ENCODE data around the gene MCC. TPM values are rescaled to one million over a fixed set of nuclear protein-coding genes. Genes with fewer than 3 reads are reported as not detected.

MCC gene
- total RNA-seq, 1 donor from 2014 or later = 15.1 TPM

DNA sequence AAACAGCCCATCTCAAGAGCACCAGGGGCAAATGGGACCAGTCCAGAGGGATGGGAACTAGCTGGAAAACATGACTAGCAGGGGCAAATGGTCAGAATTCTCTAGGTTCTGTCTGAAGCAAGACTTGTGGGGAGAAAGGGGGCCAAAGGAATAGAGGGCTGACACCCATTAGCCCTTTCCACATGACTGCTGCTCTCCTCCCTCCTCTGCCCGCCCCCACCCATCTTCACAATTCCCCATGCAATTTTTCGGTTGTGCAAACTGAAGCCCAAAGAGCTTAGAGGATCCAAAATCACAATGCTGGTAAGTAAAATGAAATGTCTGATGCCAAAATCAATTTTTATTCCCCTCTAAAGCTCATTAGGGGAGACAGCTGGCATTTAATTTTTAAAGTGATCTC is 304.6 kb downstream of the MCC start:
- Histone ChIP-seq H3K27me3 (ENCODE audit: control insufficient read depth in 3 of 3, insufficient read depth in 3 of 3, low read length in 3 of 3) (no peaks in the 10 kb centered on the region), H3K9me3 (ENCODE audit: control insufficient read depth in 3 of 3, low read length in 3 of 3) (no peaks in the 10 kb centered on the region), H3K36me3 (ENCODE audit: control insufficient read depth in 3 of 3, insufficient read depth in 3 of 3, low read length in 3 of 3) (no peaks in the 10 kb centered on the region), H3K27ac (ENCODE audit: low read depth, low read length) (no peak overlapping the region), H3K9ac (ENCODE audit: low read depth in 1 of 3, low read length in 3 of 3) (no peak overlapping the region), H3K4me3 (ENCODE audit: low read length in 3 of 3) (no peak overlapping the region), H3K4me1 (ENCODE audit: control insufficient read depth in 3 of 3, insufficient read depth in 3 of 3, low read length in 3 of 3) (peaks cover 0 to 6% (median 6%) of the 10 kb centered on the region in 3 donors)

DNA sequence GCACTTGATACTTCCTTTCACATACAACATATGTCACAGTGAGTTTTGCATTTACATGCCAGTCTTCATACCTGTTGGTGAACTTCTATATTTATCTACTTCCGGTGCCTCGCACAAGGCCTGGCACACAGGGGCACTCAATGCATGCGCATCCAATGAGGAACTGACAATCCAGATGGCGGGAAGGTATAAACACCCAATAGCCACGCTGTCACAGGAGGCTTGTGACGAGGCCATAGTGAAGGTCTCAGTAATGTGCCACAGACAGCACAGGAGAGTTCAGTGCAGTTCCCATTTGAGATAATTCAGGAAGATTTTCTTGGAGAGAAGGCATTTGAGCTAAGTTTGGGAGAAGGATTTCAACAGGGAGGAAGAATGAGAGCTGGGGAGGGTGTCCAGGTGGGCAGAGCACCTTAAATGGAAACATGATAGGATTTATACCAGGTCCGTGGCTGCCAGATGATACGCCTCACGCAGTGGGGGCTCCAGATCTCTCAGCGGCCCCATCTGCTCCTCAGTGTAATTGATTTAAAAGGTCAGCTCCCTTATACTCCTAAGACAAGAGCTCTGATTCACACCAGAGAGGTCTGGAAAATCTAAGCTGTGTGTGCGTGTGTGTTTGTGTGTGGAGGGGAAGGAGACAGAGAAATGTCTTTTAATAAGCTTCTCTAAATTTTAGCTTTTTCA is 305.5 kb downstream of the MCC start:
- H3K27ac ChIP-seq (ENCODE audit: low read depth, low read length) = no peak overlapping the region
- no peak overlapping the region for H3K9ac ChIP-seq (ENCODE audit: low read depth in 1 of 3, low read length in 3 of 3)
- H3K36me3 ChIP-seq (ENCODE audit: control insufficient read depth in 3 of 3, insufficient read depth in 3 of 3, low read length in 3 of 3) = no peaks in the 10 kb centered on the region
- H3K4me1 ChIP-seq (ENCODE audit: control insufficient read depth in 3 of 3, insufficient read depth in 3 of 3, low read length in 3 of 3) = peaks cover 0 to 11% (median 6%) of the 10 kb centered on the region in 3 donors
- H3K9me3 ChIP-seq (ENCODE audit: control insufficient read depth in 3 of 3, low read length in 3 of 3) = no peaks in the 10 kb centered on the region
- H3K4me3 ChIP-seq (ENCODE audit: low read length in 3 of 3) = no peak overlapping the region
- no peaks in the 10 kb centered on the region for H3K27me3 ChIP-seq (ENCODE audit: control insufficient read depth in 3 of 3, insufficient read depth in 3 of 3, low read length in 3 of 3)

DNA sequence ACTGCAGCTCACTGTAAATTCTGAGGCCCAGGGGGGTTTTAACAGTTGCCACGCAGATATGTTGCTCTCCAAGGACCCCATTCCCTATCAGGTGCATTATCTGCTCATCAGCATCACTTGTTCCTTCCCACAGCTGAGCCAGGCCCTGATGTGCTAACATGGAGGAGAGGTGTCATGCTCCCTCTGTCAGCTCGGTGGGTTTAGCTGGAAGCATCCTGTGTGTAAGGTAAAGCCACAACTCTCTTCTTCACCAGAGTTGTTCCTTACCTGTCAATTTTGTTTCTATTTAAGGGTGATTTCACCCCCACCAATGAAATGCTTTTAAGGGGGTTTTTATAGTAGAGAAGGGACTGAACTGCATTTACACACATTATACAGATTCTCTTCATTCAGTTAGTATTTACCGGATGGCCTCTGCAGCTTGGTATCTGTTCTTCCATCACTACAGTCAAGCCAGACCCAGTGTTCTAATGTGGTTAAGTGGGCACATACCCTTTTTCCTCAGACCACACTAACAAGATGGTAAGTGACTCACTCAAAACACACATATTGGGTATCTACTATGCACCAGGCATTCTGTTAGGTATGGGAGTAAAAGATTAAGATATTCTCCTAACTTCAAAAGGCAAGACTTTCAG is 306.3 kb downstream of the MCC start:
- H3K27ac ChIP-seq (ENCODE audit: low read depth, low read length) = no peak overlapping the region
- peaks cover 0 to 11% (median 6%) of the 10 kb centered on the region in 3 donors for H3K4me1 ChIP-seq (ENCODE audit: control insufficient read depth in 3 of 3, insufficient read depth in 3 of 3, low read length in 3 of 3)
- no peak overlapping the region for H3K9ac ChIP-seq (ENCODE audit: low read depth in 1 of 3, low read length in 3 of 3)
- no peak overlapping the region for H3K4me3 ChIP-seq (ENCODE audit: low read length in 3 of 3)
- no peaks in the 10 kb centered on the region for H3K36me3 ChIP-seq (ENCODE audit: control insufficient read depth in 3 of 3, insufficient read depth in 3 of 3, low read length in 3 of 3)
- H3K9me3 ChIP-seq (ENCODE audit: control insufficient read depth in 3 of 3, low read length in 3 of 3) = no peaks in the 10 kb centered on the region
- no peaks in the 10 kb centered on the region for H3K27me3 ChIP-seq (ENCODE audit: control insufficient read depth in 3 of 3, insufficient read depth in 3 of 3, low read length in 3 of 3)

DNA sequence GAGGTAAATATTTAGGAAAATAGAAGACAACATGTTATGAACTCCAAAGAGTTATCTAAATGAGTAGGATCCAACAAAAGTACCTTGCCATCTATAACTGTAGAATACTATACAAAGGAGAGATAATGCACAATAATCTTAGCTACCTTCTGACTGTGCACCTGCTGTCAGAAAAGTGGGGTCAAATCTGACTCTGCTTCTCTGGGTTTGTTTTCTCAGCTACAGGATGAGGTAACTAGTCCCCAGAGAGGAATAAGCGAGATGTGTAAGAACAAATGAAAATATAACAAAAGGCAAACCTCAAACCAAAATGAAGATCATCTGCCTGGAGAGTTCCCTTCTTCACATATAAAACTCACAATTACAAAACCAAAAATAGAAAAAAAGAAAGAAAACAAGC is 306.8 kb downstream of the MCC start:
- Histone ChIP-seq H3K27ac (ENCODE audit: low read depth, low read length) (no peak overlapping the region), H3K9ac (ENCODE audit: low read depth in 1 of 3, low read length in 3 of 3) (no peak overlapping the region), H3K4me1 (ENCODE audit: control insufficient read depth in 3 of 3, insufficient read depth in 3 of 3, low read length in 3 of 3) (peaks cover 0 to 11% (median 9%) of the 10 kb centered on the region in 3 donors), H3K27me3 (ENCODE audit: control insufficient read depth in 3 of 3, insufficient read depth in 3 of 3, low read length in 3 of 3) (no peaks in the 10 kb centered on the region), H3K4me3 (ENCODE audit: low read length in 3 of 3) (no peak overlapping the region), H3K36me3 (ENCODE audit: control insufficient read depth in 3 of 3, insufficient read depth in 3 of 3, low read length in 3 of 3) (no peaks in the 10 kb centered on the region), H3K9me3 (ENCODE audit: control insufficient read depth in 3 of 3, low read length in 3 of 3) (no peaks in the 10 kb centered on the region)

DNA sequence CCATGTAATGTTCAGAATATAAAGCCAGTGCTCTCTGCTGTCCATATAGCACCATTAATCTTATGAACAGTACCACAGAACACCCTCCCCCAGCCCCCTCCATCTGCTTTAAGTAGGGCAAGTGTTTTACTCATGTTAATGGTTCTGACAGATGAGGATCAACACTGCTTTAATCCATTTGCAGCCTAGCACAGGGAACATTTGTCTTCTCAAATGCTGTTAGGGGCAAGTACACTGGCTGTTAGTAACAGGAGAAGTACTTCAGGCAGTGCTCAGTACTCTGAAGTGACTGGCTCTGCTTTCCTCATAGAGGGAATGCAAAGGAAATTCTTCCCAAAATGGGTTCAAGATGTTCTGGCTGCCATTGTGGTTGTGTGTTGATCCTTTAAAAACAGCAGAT is 309.1 kb downstream of the MCC start:
- no peak overlapping the region for H3K9ac ChIP-seq (ENCODE audit: low read depth in 1 of 3, low read length in 3 of 3)
- H3K9me3 ChIP-seq (ENCODE audit: control insufficient read depth in 3 of 3, low read length in 3 of 3) = no peaks in the 10 kb centered on the region
- H3K4me1 ChIP-seq (ENCODE audit: control insufficient read depth in 3 of 3, insufficient read depth in 3 of 3, low read length in 3 of 3) = peaks cover 0 to 11% (median 9%) of the 10 kb centered on the region in 3 donors
- no peak overlapping the region for H3K27ac ChIP-seq (ENCODE audit: low read depth, low read length)
- no peak overlapping the region for H3K4me3 ChIP-seq (ENCODE audit: low read length in 3 of 3)
- no peaks in the 10 kb centered on the region for H3K27me3 ChIP-seq (ENCODE audit: control insufficient read depth in 3 of 3, insufficient read depth in 3 of 3, low read length in 3 of 3)
- no peaks in the 10 kb centered on the region for H3K36me3 ChIP-seq (ENCODE audit: control insufficient read depth in 3 of 3, insufficient read depth in 3 of 3, low read length in 3 of 3)

DNA sequence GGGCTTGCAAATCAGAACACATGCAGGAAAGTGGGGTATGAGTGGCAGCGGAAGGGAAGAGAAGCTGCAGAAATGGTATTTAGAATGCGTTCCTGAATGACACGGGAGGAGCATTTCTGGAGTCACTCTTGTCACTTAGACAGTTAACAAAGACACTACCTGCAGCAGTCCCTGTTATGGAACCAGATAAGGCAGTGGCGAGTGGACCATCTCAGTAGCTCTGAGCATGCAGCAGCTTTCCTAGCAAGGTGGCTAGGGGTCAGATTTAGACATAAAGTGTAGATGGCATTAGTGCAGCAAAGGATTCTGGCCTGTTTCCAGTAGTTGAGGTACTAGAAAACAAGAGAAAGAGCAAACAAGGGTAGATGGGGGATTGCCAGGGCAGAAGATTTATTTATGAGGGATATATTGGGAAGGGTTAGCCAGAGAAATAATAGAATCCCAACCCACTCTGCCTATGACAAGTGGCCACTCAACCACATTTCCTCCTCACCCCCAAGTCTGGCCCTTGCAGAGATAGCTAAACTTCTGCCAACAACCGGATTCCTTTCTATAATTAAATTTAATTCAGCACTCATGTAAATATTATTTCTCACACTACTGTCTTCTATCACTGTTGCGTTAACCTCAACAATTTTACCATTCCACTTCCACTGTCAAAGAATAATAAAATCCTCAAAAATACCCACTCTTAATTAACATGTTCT is 310.0 kb downstream of the MCC start:
- H3K27me3 ChIP-seq (ENCODE audit: control insufficient read depth in 3 of 3, insufficient read depth in 3 of 3, low read length in 3 of 3) = no peaks in the 10 kb centered on the region
- no peak overlapping the region for H3K9ac ChIP-seq (ENCODE audit: low read depth in 1 of 3, low read length in 3 of 3)
- H3K9me3 ChIP-seq (ENCODE audit: control insufficient read depth in 3 of 3, low read length in 3 of 3) = no peaks in the 10 kb centered on the region
- H3K36me3 ChIP-seq (ENCODE audit: control insufficient read depth in 3 of 3, insufficient read depth in 3 of 3, low read length in 3 of 3) = no peaks in the 10 kb centered on the region
- H3K4me3 ChIP-seq (ENCODE audit: low read length in 3 of 3) = no peak overlapping the region
- H3K4me1 ChIP-seq (ENCODE audit: control insufficient read depth in 3 of 3, insufficient read depth in 3 of 3, low read length in 3 of 3) = peaks cover 0 to 11% (median 9%) of the 10 kb centered on the region in 3 donors
- H3K27ac ChIP-seq (ENCODE audit: low read depth, low read length) = no peak overlapping the region

DNA sequence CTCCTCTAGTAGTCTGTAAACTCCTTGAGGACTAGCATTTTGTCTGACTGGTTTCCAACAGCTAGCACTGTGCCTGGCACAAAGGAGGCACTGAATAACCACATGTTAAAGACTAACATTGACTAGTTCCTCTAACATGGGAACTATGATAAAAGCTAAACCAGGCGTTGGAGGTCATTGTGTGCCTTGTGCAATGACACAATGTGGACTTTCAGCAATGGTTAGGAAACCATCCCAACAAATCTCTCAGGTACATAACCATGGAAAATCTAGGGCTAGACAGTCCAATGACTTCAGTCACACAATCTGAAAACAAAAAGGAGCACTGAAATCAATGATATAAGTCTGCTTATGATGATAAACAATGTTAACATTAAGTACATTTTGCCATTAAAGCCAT is 311.0 kb downstream of the MCC start:
- Histone ChIP-seq H3K4me3 (ENCODE audit: low read length in 3 of 3) (no peak overlapping the region), H3K4me1 (ENCODE audit: control insufficient read depth in 3 of 3, insufficient read depth in 3 of 3, low read length in 3 of 3) (peaks cover 0 to 11% (median 9%) of the 10 kb centered on the region in 3 donors), H3K27ac (ENCODE audit: low read depth, low read length) (no peak overlapping the region), H3K9me3 (ENCODE audit: control insufficient read depth in 3 of 3, low read length in 3 of 3) (no peaks in the 10 kb centered on the region), H3K9ac (ENCODE audit: low read depth in 1 of 3, low read length in 3 of 3) (no peak overlapping the region), H3K27me3 (ENCODE audit: control insufficient read depth in 3 of 3, insufficient read depth in 3 of 3, low read length in 3 of 3) (no peaks in the 10 kb centered on the region), H3K36me3 (ENCODE audit: control insufficient read depth in 3 of 3, insufficient read depth in 3 of 3, low read length in 3 of 3) (no peaks in the 10 kb centered on the region)

DNA sequence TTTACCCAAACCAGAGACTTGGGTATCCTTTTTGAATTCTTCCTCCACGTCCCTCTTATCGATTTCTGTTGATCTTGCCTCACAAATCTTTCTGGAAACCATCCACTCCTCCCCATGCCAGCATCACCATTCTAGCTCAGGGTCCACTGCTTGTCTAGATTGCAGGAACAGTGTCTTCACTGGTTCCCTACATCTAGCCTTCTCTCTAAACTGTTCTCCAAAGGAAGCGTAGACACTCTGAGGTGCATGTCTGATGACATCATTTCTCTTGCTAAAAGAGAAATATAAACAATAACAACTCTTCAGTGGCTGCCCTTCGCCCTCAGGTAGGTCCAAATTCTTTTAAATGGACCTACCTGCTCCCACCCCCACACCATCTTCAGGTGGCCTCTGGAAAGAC is 311.5 kb downstream of the MCC start:
- Histone ChIP-seq H3K4me3 (ENCODE audit: low read length in 3 of 3) (no peak overlapping the region), H3K9ac (ENCODE audit: low read depth in 1 of 3, low read length in 3 of 3) (no peak overlapping the region), H3K9me3 (ENCODE audit: control insufficient read depth in 3 of 3, low read length in 3 of 3) (no peaks in the 10 kb centered on the region), H3K4me1 (ENCODE audit: control insufficient read depth in 3 of 3, insufficient read depth in 3 of 3, low read length in 3 of 3) (peaks cover 0 to 11% (median 9%) of the 10 kb centered on the region in 3 donors), H3K27ac (ENCODE audit: low read depth, low read length) (no peak overlapping the region), H3K27me3 (ENCODE audit: control insufficient read depth in 3 of 3, insufficient read depth in 3 of 3, low read length in 3 of 3) (no peaks in the 10 kb centered on the region), H3K36me3 (ENCODE audit: control insufficient read depth in 3 of 3, insufficient read depth in 3 of 3, low read length in 3 of 3) (no peaks in the 10 kb centered on the region)

DNA sequence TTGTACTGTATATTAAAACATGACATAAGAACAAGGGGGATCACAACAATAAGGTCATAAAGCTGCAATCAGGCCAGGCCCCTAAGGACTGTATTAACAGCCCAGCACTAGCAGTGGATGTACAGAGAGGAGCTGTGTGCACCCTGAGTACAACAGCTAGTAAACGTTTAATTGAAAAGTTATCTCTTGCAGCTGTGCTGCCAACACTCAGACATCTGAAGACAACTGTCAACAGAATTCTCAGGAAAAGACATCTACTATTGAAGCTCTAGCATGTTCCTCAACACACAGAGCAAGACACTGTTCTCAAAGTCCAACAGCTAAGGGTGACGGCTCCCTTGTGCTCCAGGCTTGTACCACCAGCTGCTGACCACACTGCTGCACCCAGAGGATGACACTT is 312.1 kb downstream of the MCC start:
- Histone ChIP-seq H3K27ac (ENCODE audit: low read depth, low read length) (no peak overlapping the region), H3K4me1 (ENCODE audit: control insufficient read depth in 3 of 3, insufficient read depth in 3 of 3, low read length in 3 of 3) (peaks cover 0 to 11% (median 9%) of the 10 kb centered on the region in 3 donors), H3K4me3 (ENCODE audit: low read length in 3 of 3) (no peak overlapping the region), H3K9me3 (ENCODE audit: control insufficient read depth in 3 of 3, low read length in 3 of 3) (no peaks in the 10 kb centered on the region), H3K36me3 (ENCODE audit: control insufficient read depth in 3 of 3, insufficient read depth in 3 of 3, low read length in 3 of 3) (no peaks in the 10 kb centered on the region), H3K27me3 (ENCODE audit: control insufficient read depth in 3 of 3, insufficient read depth in 3 of 3, low read length in 3 of 3) (no peaks in the 10 kb centered on the region), H3K9ac (ENCODE audit: low read depth in 1 of 3, low read length in 3 of 3) (no peak overlapping the region)

DNA sequence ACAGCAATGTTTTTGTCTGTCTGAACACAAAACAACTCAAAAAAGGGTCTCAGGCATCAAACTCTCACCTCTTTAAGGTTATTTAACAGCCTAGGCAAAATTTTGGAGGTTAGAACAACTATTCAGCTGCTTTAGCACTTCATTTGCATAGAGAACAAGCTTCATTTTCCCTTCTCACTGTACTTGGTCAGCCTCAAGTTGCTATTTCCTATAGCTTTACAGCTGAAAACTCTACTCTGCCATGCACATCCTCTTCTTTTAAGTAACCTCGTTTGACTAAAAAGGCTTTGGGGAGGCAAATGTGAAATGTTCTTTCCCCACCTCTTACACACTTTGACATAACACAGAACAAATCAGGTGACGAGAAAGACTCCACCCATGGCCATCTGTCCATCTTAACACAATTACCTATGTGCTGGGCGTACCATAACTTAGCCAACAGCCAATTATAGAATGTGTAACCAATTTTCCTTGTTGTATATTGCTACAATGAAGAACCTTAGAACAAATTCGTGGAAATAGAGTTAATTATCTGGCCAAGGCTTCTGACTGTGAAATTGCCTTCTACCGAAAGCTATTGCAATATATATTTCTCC is 315.9 kb downstream of the MCC start:
- H3K4me1 ChIP-seq (ENCODE audit: control insufficient read depth in 3 of 3, insufficient read depth in 3 of 3, low read length in 3 of 3) = peaks cover 0 to 3% (median 0%) of the 10 kb centered on the region in 3 donors
- no peak overlapping the region for H3K9ac ChIP-seq (ENCODE audit: low read depth in 1 of 3, low read length in 3 of 3)

More for the DNA sequence above, 315.9 kb downstream of the MCC start:
- Histone ChIP-seq H3K4me3 (ENCODE audit: low read length in 3 of 3) (no peak overlapping the region), H3K36me3 (ENCODE audit: control insufficient read depth in 3 of 3, insufficient read depth in 3 of 3, low read length in 3 of 3) (no peaks in the 10 kb centered on the region), H3K27ac (ENCODE audit: low read depth, low read length) (no peak overlapping the region), H3K9me3 (ENCODE audit: control insufficient read depth in 3 of 3, low read length in 3 of 3) (no peaks in the 10 kb centered on the region), H3K27me3 (ENCODE audit: control insufficient read depth in 3 of 3, insufficient read depth in 3 of 3, low read length in 3 of 3) (no peaks in the 10 kb centered on the region)
